ENCODE results near the gene ATP1B1.

DNA sequence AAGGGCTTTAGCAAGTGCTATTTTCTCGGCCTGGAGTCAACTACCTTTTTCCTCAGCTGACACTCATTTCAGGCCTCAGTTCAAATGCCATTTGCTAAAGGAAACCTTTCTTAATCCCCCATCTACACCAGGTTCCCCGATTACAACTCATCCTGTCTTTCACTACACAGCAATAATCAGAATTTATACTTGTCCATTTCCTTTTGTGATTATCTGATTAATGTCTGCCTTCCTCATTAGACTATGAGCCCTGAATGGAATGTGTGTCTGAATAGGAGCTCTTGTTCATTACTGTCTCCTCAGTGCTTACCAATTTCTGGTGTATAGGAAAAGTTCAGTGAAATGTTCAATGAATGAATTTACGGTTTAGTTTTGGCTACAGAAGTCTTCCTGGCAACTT, 36.9 kb downstream of the ATP1B1 start:
- no peak for TF ChIP-seq CTCF (IDR thresholded peaks at IDR 0.05; ENCODE audit: low read depth, low read length)
- no peak for TF ChIP-seq POLR2A (IDR thresholded peaks at IDR 0.05; ENCODE audit: extremely low read depth, insufficient read length)

Data from NB4 (cell line).